HG02610 (cell line): ENCODE measurements around the gene ACSS1.

ENCODE experiments used
- ATAC-seq: cut with Tn5 transposase; IDR thresholded peaks from one replicate; pipeline ENCODE4 v1.9.1; 2021; ENCODE audit warnings: mild to moderate bottlenecking, moderate library complexity; ENCODE audit not compliant: unreplicated experiment

Gene ACSS1

GRCh38 chr20:25033265-25033923, 24.5 kb downstream of the ACSS1 start:
- no peak for ATAC-seq

- no peak for ATAC-seq
These were observed 25.3 kb downstream of the ACSS1 start for GRCh38 chr20:25032478-25033264.

- no peak for ATAC-seq
These were observed 25.9 kb downstream of the ACSS1 start for GRCh38 chr20:25032065-25032477.

- ATAC-seq, result no peak
These were observed 26.7 kb downstream of the ACSS1 start for GRCh38 chr20:25031241-25031640.

- no peak for ATAC-seq
These were observed 27.2 kb downstream of the ACSS1 start for GRCh38 chr20:25030649-25031207.

- ATAC-seq, result no peak
These were observed 27.8 kb downstream of the ACSS1 start for GRCh38 chr20:25030007-25030648.

GRCh38 chr20:25025986-25026605, 31.8 kb downstream of the ACSS1 start:
- no peak for ATAC-seq

- ATAC-seq, result no peak
These were observed 32.7 kb downstream of the ACSS1 start for GRCh38 chr20:25025091-25025861.

- ATAC-seq, result no peak
These were observed 33.8 kb downstream of the ACSS1 start for GRCh38 chr20:25024171-25024570.

GRCh38 chr20:25023356-25023755, 34.6 kb downstream of the ACSS1 start:
- no peak for ATAC-seq

GRCh38 chr20:25022680-25023079, 35.3 kb downstream of the ACSS1 start:
- no peak for ATAC-seq

GRCh38 chr20:25021336-25021735, 36.6 kb downstream of the ACSS1 start:
- ATAC-seq, result no peak

GRCh38 chr20:25020901-25021301, 37.0 kb downstream of the ACSS1 start:
- no peak for ATAC-seq

GRCh38 chr20:25020345-25020744, 37.6 kb downstream of the ACSS1 start:
- no peak for ATAC-seq

- no peak for ATAC-seq
These were observed 38.4 kb downstream of the ACSS1 start for GRCh38 chr20:25019381-25020155.

- no peak for ATAC-seq
These were observed 39.1 kb downstream of the ACSS1 start for GRCh38 chr20:25018841-25019240.

GRCh38 chr20:25018425-25018824, 39.5 kb downstream of the ACSS1 start:
- no peak for ATAC-seq

- ATAC-seq, result no peak
These were observed 40.6 kb downstream of the ACSS1 start for GRCh38 chr20:25017257-25017803.

- no peak for ATAC-seq
These were observed 41.5 kb downstream of the ACSS1 start for GRCh38 chr20:25016471-25016870.
